Pancreas (tissue), 10 donors: ENCODE results near the gene ENTPD6. TPM values are rescaled to one million over a fixed set of nuclear protein-coding genes. Genes with fewer than 3 reads are reported as not detected.

Experiments used
- ATAC-seq, 4 donors: fragments of 200-7000 bp; cut with Tn5 transposase; one replicate each; pipeline versions ENCODE4 v1.8.0 to v1.9.1; 2020; ENCODE audit warnings: mild to moderate bottlenecking in 4 of 4, moderate library complexity in 4 of 4
- DNase-seq, 6 donors: peaks; one replicate each; pipeline ENCODE4 v3.0.0-alpha.2; 2020
- FAIRE-seq: peaks from 2 replicates; lab custom pipeline; 2012; peaks lifted over from hg19 to GRCh38; lab: Jason Lieb, UNC
- H3K27ac ChIP-seq, 4 donors: fragments of 200-600 bp; sonication (generic); 1 replicate in 3 of 4; 2 replicates in 1 of 4; pipeline versions ENCODE4 v1.5.0 to v1.8.0; 2020
- H3K27me3 ChIP-seq, 4 donors: fragments of 200-600 bp; one replicate each; pipeline ENCODE4 v1.8.0; 2021
- H3K36me3 ChIP-seq, 3 donors: fragments of 200-600 bp; sonication (generic) in 1 of 3; one replicate each; pipeline versions ENCODE4 v1.5.0 to v1.8.0; 2020 to 2021
- H3K4me1 ChIP-seq, 3 donors: fragments of 200-600 bp; one replicate each; pipeline ENCODE4 v1.8.0; 2021
- H3K4me3 ChIP-seq, 4 donors: fragments of 200-600 bp; sonication (generic) in 2 of 4; one replicate each; pipeline versions ENCODE4 v1.5.0 to v1.8.0; 2020 to 2021
- H3K9me3 ChIP-seq, 4 donors: fragments of 200-600 bp; one replicate each; pipeline ENCODE4 v1.8.0; 2021
- CTCF ChIP-seq, 4 donors: fragments of 200-600 bp; sonication (generic) in 3 of 4; IDR thresholded peaks; one replicate each; pipeline versions ENCODE4 v1.5.0 to v1.8.0; 2021; ENCODE audit warnings: antibody characterized with exemption in 4 of 4
- WGBS, 2 donors: extraction: QIAGEN DNeasy Blood & Tissue Kit; methylation state at CpG; one replicate each; pipeline ENCODE4 v1.1.7; 2013; 5-methylcytosine and 5-hydroxymethylcytosine counted together
- intact Hi-C, 3 donors: fragments of 100-400 bp; cut with DNase I; formaldehyde crosslinking; loops; one replicate each; pipeline versions ENCODE4 v1.11.1 to v1.14.2; 2022
- polyA plus RNA-seq, 2 donors: library from polyadenylated mRNA; stranded (reverse); fragments of 200-250 nt; gene quantifications; one replicate each; pipeline ENCODE4 v1.2.3, GENCODE V29; 2013
- total RNA-seq, 6 donors: library from RNA; stranded (reverse); fragmentation: NEBNext Ultra II Directional in 4 of 6; extraction: Animal tissue kit (Norgen Biotek cat#: 25700) in 4 of 6; gene quantifications; one replicate each; pipeline versions ENCODE4 v1.2.1 to v1.2.4, GENCODE V29; 2021 to 2023
- donor health status: healthy with polysubstance abuse.
- donor health status: DM: no; HTN: no; CAD: no; lungs with moderate emphysema.
- donor health status: DM: no; HTN: no; CAD: no.
- donor health status: control.
- donor health status: control.
- donor health status: Bipolar disorder and iron deficiency.
- donor health status: DM: yes; HTN: yes; CAD: no.
- donor health status: DM: no; HTN: no; CAD: no.
- donor health status: DM: no; HTN: no; CAD: no.
- donor health status: DM: yes; HTN: yes; CAD: no.

ENTPD6 gene
- total and polyA plus RNA-seq, 8 donors = 31.4 to 99.3 (median 44.7) TPM

- no peak for TF ChIP-seq CTCF (IDR thresholded peaks at IDR 0.05)
- ATAC-seq = no peak
- H3K27me3 ChIP-seq = no peaks in the 10 kb centered on the region
- FAIRE-seq = no peak
- no peaks in the 10 kb centered on the region for H3K9me3 ChIP-seq
- 60 to 62% methylated on average over 9 of the region's 9 CpGs for WGBS, 2 donors
- no peaks in the 10 kb centered on the region for H3K36me3 ChIP-seq
- DNase-seq = no peak
- intact Hi-C loops = loop anchor here in 2 of 3 donors (5.0 to 10.0 kb wide), 2 partner anchors 48 to 55 kb away; partner anchors contain the start of gene ENTPD6 (in 1 of the 2)
- peak overlapping the region in 3 of 4 donors; percentile 63 to 96 (median 76) for H3K4me3 ChIP-seq
- H3K4me1 ChIP-seq = peaks cover 0 to 16% (median 6%) of the 10 kb centered on the region in 3 donors
- H3K27ac ChIP-seq = no peak overlapping the region
Measured at GRCh38 chr20:25249198-25249931, 53.9 kb downstream of the ENTPD6 start.

- no peak overlapping the region for H3K27ac ChIP-seq
- DNase-seq (no peak), ATAC-seq (no peak), FAIRE-seq (no peak)
- no peaks in the 10 kb centered on the region for H3K27me3 ChIP-seq
- H3K36me3 ChIP-seq = no peaks in the 10 kb centered on the region
- TF ChIP-seq CTCF (IDR thresholded peaks at IDR 0.05) = no peak
- WGBS, 2 donors = 90 to 91% methylated on average over 3 of the region's 3 CpGs
- no peak overlapping the region for H3K4me3 ChIP-seq
- H3K4me1 ChIP-seq = peaks cover 0 to 16% (median 6%) of the 10 kb centered on the region in 3 donors
- intact Hi-C loops = no loop called here
- no peaks in the 10 kb centered on the region for H3K9me3 ChIP-seq
Measured at GRCh38 chr20:25250508-25250907, 55.0 kb downstream of the ENTPD6 start.

DNA sequence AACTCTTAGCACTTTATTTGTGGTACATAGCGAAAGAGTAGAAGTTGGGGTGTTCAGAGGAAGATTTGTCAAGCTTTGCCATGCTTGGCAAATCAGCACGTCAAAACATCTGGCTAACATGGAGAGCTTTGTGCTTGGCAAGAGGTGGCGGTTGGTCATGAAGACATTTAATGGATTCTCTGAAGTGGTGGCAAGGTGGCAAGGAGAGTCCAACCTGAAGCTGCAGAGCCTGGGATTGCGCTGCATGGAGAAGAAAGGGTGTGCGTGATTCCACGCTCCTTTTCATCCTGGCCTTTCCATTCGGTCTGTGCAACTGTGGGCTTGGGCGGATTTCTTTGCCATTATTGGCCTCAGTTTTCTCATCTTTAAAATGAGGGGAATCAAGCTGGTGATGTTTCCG is 55.5 kb downstream of the ENTPD6 start:
- FAIRE-seq (no peak), DNase-seq (no peak), ATAC-seq (no peak)
- Histone ChIP-seq H3K27ac (no peak overlapping the region), H3K4me1 (peaks cover 0 to 16% (median 7%) of the 10 kb centered on the region in 3 donors), H3K9me3 (no peaks in the 10 kb centered on the region), H3K27me3 (no peaks in the 10 kb centered on the region), H3K36me3 (no peaks in the 10 kb centered on the region), H3K4me3 (no peak overlapping the region)
- intact Hi-C loops = no loop called here
- TF ChIP-seq CTCF (IDR thresholded peaks at IDR 0.05) = no peak
- 93 to 95% methylated on average over 9 of the region's 9 CpGs for WGBS, 2 donors

DNA sequence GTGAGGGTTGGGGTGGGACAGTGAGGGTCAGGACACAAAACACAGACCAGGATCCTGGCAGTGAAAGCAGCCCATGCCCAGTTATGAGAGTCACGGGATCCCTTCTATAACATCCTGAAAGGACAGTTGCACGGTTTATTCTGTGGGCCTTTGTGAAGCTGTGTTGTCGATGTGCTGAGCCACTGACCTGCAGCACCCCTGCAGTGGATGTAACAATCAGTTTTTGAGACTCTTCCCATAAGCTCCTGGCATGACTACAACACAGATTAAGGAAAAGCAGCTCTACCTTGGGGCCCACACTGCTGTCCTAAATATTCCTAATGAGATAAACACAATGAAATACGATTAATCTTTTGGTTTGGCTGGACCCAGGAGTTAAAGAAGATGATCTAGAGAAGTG is 56.0 kb downstream of the ENTPD6 start:
- WGBS, 2 donors = 86 to 88% methylated on average over 4 of the region's 4 CpGs
- DNase-seq (no peak), FAIRE-seq (no peak), ATAC-seq (no peak)
- Histone ChIP-seq H3K27ac (no peak overlapping the region), H3K4me3 (no peak overlapping the region), H3K27me3 (no peaks in the 10 kb centered on the region), H3K9me3 (no peaks in the 10 kb centered on the region), H3K36me3 (no peaks in the 10 kb centered on the region), H3K4me1 (peaks cover 0 to 14% (median 13%) of the 10 kb centered on the region in 3 donors)
- intact Hi-C loops = no loop called here
- TF ChIP-seq CTCF (IDR thresholded peaks at IDR 0.05) = no peak

DNA sequence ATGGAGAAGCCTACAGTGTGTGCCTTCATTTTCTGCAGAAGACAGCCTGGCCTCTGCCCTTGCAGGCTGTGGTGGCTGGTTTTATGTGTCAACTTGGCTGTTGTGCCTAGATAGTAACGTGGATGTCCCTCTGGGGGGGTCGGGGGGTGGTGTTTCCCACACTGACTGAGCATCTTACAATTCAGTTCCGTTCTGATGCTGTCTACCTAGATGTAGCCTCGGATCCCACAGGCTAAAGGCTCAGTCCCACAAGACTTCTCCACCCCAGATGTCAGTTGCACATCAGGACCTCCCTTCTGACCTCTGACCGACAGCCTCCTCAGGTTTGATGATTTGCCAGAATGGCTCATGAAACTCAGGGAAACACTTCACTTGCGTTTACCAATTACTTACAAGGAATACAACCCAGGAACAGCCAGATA is 56.7 kb downstream of the ENTPD6 start:
- H3K4me1 ChIP-seq = peaks cover 0 to 14% (median 9%) of the 10 kb centered on the region in 3 donors

More for the DNA sequence above, 56.7 kb downstream of the ENTPD6 start:
- Histone ChIP-seq H3K27me3 (no peaks in the 10 kb centered on the region), H3K36me3 (no peaks in the 10 kb centered on the region), H3K9me3 (no peaks in the 10 kb centered on the region), H3K4me3 (no peak overlapping the region), H3K27ac (no peak overlapping the region)
- no peak for FAIRE-seq
- DNase-seq = no peak
- 71 to 76% methylated on average over 6 of the region's 6 CpGs for WGBS, 2 donors
- no peak for TF ChIP-seq CTCF (IDR thresholded peaks at IDR 0.05)
- intact Hi-C loops = no loop called here
- ATAC-seq = no peak
